Astrocyte (in vitro differentiated cells and primary cell): Measurements from ENCODE around the gene SRI.

ENCODE experiments used
- CTCF ChIP-seq: IDR thresholded peaks from 2 replicates; pipeline ENCODE4 v1.5.1; 2011; ENCODE audit warnings: low read depth, mild to moderate bottlenecking, inconsistent platforms, low read length, moderate library complexity; ENCODE audit not compliant: insufficient read depth
- EZH2 ChIP-seq: IDR thresholded peaks from 2 replicates; pipeline ENCODE4 v1.6.1; 2012; ENCODE audit warnings: mild to moderate bottlenecking, low read length, inconsistent platforms; ENCODE audit not compliant: insufficient read depth

- TF ChIP-seq CTCF = no peak
- TF ChIP-seq EZH2 = no peak
Measured at GRCh38 chr7:88215295-88215694, 4.5 kb downstream of the SRI start.
